HepG2 (cell line): ENCODE measurements around the gene DRC7. TPM values are rescaled to one million over a fixed set of nuclear protein-coding genes. Genes with fewer than 3 reads are reported as not detected.
A peak's percentile ranks its signal among the peaks of the same experiment; 100 is the strongest.

Source experiments
- ATF5 ChIP-seq: sonication (generic); formaldehyde crosslinking; IDR thresholded peaks from 2 replicates; pipeline ENCODE4 v1.4.0; 2020; ENCODE audit warnings: mild to moderate bottlenecking, low read depth, missing genetic modification reagents
- ATF6 ChIP-seq: sonication (generic); formaldehyde crosslinking; conservative IDR thresholded peaks from 2 replicates; pipeline ENCODE4 v1.4.0; 2020; ENCODE audit warnings: missing genetic modification reagents
- CBFB ChIP-seq: sonication (generic); formaldehyde crosslinking; IDR thresholded peaks from 2 replicates; pipeline ENCODE4 v1.4.0; 2020; ENCODE audit warnings: missing genetic modification reagents
- FOXK1 ChIP-seq: sonication (generic); formaldehyde crosslinking; IDR thresholded peaks from 2 replicates; pipeline ENCODE4 v1.4.0; 2020; ENCODE audit warnings: low read depth, missing genetic modification reagents, borderline replicate concordance
- HIC2 ChIP-seq: sonication (generic); formaldehyde crosslinking; IDR thresholded peaks from 2 replicates; pipeline ENCODE4 v1.9.0; 2022; ENCODE audit warnings: low read depth, missing genetic modification reagents
- KDM4B ChIP-seq: sonication (generic); formaldehyde crosslinking; IDR thresholded peaks from 2 replicates; pipeline ENCODE4 v1.4.0; 2020; ENCODE audit warnings: missing genetic modification reagents
- LCORL ChIP-seq, 2 experiments: fragments of 450-650 bp in 1 of 2; sonication (generic) in 1 of 2; formaldehyde crosslinking in 1 of 2; IDR thresholded peaks; 2 replicates each; pipeline versions ENCODE4 v1.5.0 to v1.6.1; 2017 to 2020; ENCODE audit warnings: antibody characterized with exemption in 1 of 2, missing genetic modification reagents in 1 of 2
- NFE2L1 ChIP-seq: sonication (generic); formaldehyde crosslinking; IDR thresholded peaks from 2 replicates; pipeline ENCODE4 v1.4.0; 2020; ENCODE audit warnings: missing genetic modification reagents, mild to moderate bottlenecking, borderline replicate concordance
- RELA ChIP-seq: sonication (generic); formaldehyde crosslinking; IDR thresholded peaks from 2 replicates; pipeline ENCODE4 v1.4.0; 2020; ENCODE audit warnings: missing genetic modification reagents
- REST ChIP-seq, 2 experiments: IDR thresholded peaks; 2 replicates each; pipeline ENCODE4 v1.6.1; 2011 to 2012; ENCODE audit warnings: low read length in 2 of 2, borderline replicate concordance in 1 of 2, low read depth in 1 of 2, mild to moderate bottlenecking in 1 of 2, moderate library complexity in 1 of 2
- RFX5 ChIP-seq: IDR thresholded peaks from 2 replicates; pipeline ENCODE4 v1.6.1; 2011; ENCODE audit warnings: low read depth, low read length, improper control_type of control experiment
- SNAI1 ChIP-seq: sonication (generic); formaldehyde crosslinking; IDR thresholded peaks from 2 replicates; pipeline ENCODE4 v1.5.0; 2020; ENCODE audit warnings: mild to moderate bottlenecking, missing genetic modification reagents, borderline replicate concordance
- SRSF1 ChIP-seq: fragments of 200-400 bp; formaldehyde crosslinking; optimal IDR thresholded peaks from 2 replicates; pipeline ENCODE3; 2017; ENCODE audit warnings: mild to moderate bottlenecking, low read depth, low read length, moderate library complexity
- ZNF562 ChIP-seq: sonication (generic); formaldehyde crosslinking; IDR thresholded peaks from 2 replicates; pipeline ENCODE4 v1.8.0; 2022; ENCODE audit warnings: missing genetic modification reagents, borderline replicate concordance
- ZNF607 ChIP-seq: sonication (generic); formaldehyde crosslinking; IDR thresholded peaks from 2 replicates; pipeline ENCODE4 v1.5.1; 2020; ENCODE audit warnings: missing genetic modification reagents, mild to moderate bottlenecking, borderline replicate concordance
- ZNF670 ChIP-seq: sonication (generic); formaldehyde crosslinking; IDR thresholded peaks from 2 replicates; pipeline ENCODE4 v1.8.0; 2022; ENCODE audit warnings: mild to moderate bottlenecking, missing genetic modification reagents, borderline replicate concordance
- polyA plus RNA-seq, 8 experiments: library from polyadenylated mRNA; depleted of rRNA in 3 of 8; stranded (reverse) in 7 of 8; unstranded in 1 of 8; fragments of >200 nt; fragmentation: Illumina TruSeq in 4 of 8; extraction: Trizol in 4 of 8; gene quantifications; 2 replicates each; pipeline versions ENCODE4 v1.2.1 to v1.2.3, GENCODE V29; 2011 to 2016; ENCODE audit warnings: low read depth in 4 of 8, missing spikeins in 1 of 8, mixed read lengths in 1 of 8; ENCODE audit not compliant: insufficient read depth in 1 of 8
- total RNA-seq, 5 experiments: library from RNA; depleted of rRNA; stranded (reverse); fragments of >200 nt; fragmentation: Illumina TruSeq; extraction: Trizol; gene quantifications; 2 replicates each; pipeline ENCODE4 v1.2.3, GENCODE V29; 2016; ENCODE audit warnings: low read depth in 1 of 5

The DRC7 gene
- total and polyA plus RNA-seq, 2 of the 13 experiments (the other 11 are each of a cell fraction or from before 2014, with no cell fraction given): 2.7 to 3.4 TPM

GRCh38 chr16:57735755-57736418, 41.3 kb downstream of the DRC7 start, which contains the start of gene KATNB1 (continued):
- TF ChIP-seq HIC2 (CRISPR knock-in tag): no peak
- TF ChIP-seq FOXK1: no peak
- no peak for TF ChIP-seq ZNF562 (CRISPR knock-in tag)
- TF ChIP-seq RFX5: no peak
- no peak for TF ChIP-seq ZNF607 (CRISPR knock-in tag)
- TF ChIP-seq ZNF670 (CRISPR knock-in tag): no peak
- TF ChIP-seq SNAI1: no peak
- no peak for TF ChIP-seq REST (IDR thresholded peaks at IDR 0.05; ENCODE audit: borderline replicate concordance in 1 of 2, low read depth in 1 of 2, low read length in 2 of 2)
- TF ChIP-seq KDM4B (CRISPR knock-in tag): no peak
- no peak for TF ChIP-seq RELA
- no peak for TF ChIP-seq ATF5
- TF ChIP-seq ATF6 (CRISPR knock-in tag): no peak
- TF ChIP-seq NFE2L1 (CRISPR knock-in tag): no peak
- TF ChIP-seq LCORL (IDR thresholded peaks at IDR 0.05): no peak
- TF ChIP-seq LCORL (CRISPR knock-in tag; IDR thresholded peaks at IDR 0.05): peak; percentile 41; the same call in 1 of the 2 replicates
- no peak for TF ChIP-seq CBFB (CRISPR knock-in tag)
- peak; percentile 63 for TF ChIP-seq SRSF1
